Pons (tissue), 1 donor: Measurements from ENCODE around the gene ATP10A.
A peak's percentile ranks its signal among the peaks of the same experiment; 100 is the strongest.

Experiments
- DNase-seq: peaks from one replicate; pipeline ENCODE4 v3.0.0-alpha.2; 2016; ENCODE audit warnings: low spot score

Gene ATP10A

DNA sequence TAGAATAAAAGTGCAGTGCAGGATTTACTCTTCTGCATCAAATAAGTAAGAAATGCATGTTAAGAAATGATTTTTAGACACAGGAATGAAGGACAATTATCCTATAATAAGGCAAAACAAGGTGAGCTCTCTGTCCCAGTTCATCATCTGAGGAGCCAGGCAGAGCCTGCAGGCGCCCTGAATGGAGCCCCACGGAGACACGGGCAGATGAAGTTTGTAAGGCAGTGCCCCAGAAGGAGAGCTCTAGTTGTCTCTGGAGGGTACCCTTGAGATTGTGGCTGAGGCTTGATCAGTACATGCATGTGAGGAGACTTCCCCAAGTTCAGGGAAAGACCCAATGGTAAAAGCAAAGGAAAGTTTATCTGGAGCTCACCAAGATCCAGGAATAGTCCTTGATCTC lies 50.3 kb downstream of the ATP10A start:
- no peak for DNase-seq

DNA sequence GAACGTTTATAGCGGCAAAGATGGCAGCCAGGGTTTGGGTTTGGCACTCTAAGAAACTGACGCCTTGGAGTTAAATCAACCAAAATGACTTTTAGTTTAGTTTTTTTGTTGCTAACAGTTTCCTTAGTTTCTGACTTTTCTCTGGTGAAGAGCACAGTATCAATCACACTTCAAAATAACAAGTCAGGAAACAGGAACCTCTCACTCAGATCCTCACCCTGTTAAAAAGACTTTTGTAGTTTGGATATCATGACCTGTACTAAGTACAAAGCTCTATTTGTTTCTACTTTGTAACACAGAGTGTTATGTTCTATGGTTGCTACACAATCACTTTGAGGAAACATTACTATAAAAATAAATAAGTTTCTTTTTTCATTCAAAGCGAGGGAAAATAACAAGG lies 51.1 kb downstream of the ATP10A start:
- DNase-seq, result peak; percentile 12

DNA sequence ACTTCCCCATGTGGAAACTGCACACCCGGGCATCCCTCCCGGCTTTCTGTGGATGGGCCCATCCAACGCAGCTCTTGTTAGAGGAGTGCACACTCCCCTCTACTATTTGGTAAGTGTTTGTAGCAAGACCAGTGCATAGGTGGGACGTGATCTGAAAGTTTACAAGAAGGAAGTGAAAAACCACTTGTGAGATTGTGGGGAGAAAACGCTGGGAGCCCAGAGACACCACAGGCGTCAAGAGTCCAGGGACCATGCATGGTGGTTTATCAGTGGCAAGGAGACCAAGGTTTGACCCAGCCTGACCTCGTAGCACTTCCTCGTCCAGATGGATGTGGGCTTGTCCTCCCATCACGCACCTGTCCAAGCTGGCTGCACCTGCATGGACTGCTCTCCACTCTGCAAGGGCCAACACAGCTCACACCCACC lies 51.6 kb downstream of the ATP10A start:
- DNase-seq, result no peak

DNA sequence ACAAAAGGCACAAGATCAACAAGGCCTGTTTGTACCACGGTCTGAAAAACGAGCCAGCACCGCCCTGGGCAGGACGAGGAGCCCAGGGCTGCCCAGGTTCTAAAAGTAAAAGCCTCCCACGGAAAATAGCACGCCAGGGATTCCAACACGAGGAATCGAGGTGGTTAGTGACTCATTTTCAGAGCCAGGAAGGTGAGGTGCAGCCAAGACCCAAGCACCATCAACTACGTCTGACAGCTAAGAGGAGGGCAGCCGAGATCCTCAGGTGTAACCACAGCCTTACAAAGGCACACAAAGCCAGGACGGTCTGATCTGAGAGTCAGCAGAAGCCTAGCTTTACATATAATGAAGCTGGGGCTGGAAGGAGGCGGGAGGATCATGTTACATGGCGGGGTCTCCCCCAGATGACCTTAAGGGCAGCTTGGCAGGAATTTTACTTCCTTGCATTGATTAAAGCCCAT lies 52.5 kb downstream of the ATP10A start:
- DNase-seq, result no peak

DNA sequence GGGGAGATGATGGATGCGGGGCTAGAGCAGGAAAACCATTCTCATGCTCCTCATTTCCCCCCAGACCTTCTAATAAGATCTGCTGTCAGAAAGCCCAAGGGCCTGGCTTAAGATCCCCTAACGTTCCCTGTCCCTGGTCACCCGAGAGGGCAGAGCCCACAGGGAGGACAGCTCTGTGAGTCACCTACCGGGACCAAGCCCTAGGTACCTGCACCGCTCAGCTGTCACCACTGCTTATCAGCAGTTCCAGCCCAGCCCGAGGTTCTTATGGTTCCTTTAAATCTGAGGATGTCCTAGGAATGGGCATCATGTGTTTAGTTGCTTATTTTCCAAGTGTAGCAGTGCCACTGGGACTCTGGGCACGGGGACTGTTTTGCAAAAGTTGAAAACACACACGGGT lies 53.0 kb downstream of the ATP10A start:
- DNase-seq, result no peak

DNA sequence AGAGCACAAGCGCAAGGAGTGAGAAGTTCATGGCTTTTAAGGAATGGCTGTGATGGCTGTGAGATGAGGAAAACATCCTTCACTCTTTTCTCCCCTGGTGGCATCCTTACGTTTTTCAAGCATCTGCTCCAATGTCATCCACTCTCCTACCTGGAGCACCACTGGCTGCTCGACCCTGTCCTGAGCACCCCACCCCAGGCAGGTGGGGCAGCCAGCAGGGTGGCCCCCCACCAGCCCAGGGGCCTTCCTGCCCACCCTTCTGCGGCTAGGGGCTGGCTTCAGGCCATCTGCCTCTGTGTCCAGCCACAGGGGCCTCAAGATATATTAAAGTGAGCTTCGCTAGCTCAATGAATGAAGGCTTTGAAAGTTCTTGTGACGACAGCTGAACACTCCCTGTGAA lies 56.1 kb downstream of the ATP10A start:
- no peak for DNase-seq

DNA sequence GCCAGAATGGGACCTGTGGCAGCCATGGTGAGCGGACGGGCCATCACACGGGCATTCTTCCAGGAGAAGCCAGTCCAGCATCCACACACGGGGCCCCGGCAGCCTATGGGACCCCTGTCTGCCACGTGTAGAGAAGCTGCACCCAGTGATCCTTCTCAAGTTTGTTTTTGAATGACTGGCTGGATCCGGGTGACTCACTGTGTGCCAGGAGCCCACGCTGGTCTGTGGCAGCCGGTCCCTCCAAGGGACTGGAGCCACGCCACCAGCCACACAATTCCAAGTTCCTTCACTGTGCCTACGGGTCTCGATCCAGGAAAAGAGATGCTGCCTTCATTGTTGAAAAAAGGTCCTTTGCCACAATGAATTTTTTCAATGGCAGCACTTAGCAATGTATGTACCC lies 58.1 kb downstream of the ATP10A start:
- DNase-seq, result no peak

DNA sequence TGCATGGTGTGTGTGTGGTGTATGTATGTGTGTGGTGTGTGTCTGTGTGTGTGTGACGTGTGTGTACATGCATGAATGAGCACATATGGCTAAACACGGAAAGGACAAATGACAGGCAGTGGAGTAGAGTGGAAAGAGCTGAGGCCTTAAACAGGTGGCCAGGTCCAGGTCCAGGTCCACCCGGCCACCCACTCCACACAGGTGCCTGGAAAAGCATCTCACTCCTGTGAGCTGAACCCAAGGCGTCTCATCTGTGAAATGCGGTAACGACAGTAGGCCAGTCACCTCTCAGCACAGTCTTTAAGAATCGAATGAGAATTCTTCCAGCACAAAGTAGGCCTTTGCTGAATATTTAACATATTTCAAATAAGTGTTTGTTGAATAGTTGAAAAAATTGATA lies 58.7 kb downstream of the ATP10A start:
- no peak for DNase-seq

DNA sequence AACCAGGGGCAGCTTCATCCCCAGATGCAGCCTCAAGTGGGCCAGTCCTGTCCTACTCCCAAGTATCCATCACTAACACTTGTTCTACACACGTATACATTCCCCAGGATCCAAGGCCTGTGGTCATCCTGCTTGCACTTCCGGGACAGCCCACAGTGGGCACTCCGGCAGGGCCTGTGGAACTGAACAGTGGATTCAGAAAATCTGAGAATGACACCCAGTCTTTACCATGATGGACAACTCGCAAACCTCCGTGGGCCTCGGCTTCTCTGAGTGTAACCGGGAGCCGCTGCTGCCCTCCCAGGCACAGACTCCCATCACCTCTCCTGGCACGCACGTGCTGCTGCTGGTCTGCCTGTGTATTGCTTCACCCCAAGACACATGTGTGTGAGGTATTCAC lies 59.6 kb downstream of the ATP10A start:
- no peak for DNase-seq

DNA sequence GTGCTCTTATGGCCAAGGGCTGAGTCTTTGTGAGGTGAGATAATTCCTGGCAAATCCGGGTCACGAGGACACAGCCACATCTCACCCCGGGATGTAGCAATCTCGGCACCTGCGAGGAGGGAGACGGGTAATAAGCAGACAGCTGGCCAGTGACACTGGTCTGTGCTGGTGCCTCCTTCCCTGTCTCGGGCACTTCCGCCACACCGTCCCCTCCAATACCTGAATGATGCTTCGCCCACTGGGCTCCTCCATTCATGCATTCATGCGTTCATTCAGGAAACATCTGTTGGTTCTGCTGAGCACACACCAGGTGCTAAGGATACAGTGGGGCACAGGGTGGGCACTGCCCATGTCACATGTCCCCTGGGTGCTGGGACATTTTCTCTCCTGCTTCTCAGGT lies 60.1 kb downstream of the ATP10A start:
- DNase-seq, result no peak

DNA sequence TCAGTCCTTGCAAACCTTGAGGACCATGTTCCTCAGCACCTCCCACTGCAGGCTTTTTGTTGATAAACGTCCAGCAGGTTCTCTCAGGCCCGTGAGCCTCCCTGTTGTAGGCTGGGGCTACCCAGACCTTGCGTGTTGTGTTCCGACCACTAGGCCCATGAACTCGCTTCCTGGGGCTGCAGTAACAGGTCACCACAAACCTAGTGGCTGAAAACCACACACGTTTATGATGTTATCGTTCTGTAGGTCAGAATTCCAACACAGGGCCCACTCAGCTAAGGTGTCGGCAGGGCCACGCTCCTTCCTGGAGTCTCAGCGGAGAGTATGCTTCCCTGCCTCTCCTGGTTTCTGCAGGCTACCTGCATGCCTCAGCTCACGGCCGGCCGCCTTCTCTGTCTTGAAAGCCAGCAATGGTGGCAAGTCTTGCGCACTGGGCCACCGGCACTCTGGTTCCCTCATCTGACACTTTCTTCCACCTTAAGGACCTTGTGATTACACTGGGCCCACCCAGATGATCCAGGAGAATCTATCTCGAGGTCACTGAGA lies 60.8 kb downstream of the ATP10A start:
- no peak for DNase-seq

DNA sequence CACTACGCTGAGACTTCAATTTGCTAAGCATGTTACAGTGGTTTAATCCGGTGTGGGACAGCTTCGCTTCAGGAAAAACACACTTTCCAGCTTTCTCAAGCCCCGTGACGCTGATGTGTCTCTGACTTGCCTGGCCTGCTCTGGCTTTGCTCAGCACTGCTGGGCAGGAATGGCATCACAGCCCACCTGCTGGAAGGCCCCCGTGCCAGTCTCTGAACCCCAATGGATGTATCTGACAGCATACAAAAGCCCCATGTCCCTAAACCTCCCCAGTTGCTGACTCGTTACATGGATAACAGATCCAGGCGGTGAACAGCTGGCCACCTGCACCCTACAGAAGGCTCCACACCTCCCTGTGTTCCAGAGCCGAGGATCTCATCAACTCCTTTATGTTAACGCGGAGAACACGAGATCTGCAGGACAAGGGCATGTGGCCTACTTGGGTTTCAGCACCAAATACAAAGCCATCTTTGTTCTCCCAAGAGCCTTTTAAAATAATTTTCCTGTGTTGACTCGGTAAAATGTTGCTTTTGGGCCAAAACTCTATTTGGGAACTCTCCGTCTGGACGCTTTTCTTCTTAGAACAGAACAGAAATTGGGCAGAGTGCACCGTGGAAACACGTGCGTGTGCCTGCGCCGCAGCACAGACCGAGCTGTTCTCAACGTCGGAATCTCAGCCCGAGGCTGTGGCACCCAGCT lies 61.4 kb downstream of the ATP10A start:
- DNase-seq, result no peak

DNA sequence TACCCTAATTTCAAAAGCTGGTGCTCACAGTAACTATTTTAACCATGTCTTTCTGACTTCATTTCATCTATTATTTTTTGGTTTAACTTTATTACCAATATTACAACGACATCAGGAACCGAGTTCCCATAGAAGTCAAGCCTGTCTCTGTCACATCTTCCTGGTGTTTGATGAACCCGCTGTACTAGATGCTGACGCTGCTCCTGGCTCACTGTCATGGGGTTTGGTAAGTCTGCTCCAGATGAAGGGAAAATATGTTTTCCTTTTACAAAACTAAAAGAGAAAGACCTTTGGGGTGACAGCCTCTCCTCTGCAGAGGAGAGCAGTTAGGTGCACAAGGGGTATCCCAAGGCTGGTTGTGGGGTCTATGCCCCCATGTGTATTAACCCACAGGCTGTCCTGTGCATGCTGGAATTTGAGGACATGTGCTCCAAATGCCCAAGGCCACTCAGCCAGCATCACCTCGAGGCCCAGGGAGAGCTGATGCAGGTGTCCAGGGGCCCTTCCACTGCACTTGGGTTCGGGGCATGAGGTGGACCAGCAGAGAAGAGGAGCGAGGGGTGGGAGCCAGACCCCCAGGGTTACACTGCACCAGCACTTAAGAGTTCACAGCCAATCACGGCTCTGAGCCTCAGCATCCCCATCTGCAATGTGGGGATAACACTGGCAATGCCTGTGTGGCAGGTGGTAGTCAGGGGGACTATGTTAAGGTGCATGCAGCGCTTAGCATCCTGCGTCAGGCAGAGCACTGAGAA lies 62.2 kb downstream of the ATP10A start:
- no peak for DNase-seq

DNA sequence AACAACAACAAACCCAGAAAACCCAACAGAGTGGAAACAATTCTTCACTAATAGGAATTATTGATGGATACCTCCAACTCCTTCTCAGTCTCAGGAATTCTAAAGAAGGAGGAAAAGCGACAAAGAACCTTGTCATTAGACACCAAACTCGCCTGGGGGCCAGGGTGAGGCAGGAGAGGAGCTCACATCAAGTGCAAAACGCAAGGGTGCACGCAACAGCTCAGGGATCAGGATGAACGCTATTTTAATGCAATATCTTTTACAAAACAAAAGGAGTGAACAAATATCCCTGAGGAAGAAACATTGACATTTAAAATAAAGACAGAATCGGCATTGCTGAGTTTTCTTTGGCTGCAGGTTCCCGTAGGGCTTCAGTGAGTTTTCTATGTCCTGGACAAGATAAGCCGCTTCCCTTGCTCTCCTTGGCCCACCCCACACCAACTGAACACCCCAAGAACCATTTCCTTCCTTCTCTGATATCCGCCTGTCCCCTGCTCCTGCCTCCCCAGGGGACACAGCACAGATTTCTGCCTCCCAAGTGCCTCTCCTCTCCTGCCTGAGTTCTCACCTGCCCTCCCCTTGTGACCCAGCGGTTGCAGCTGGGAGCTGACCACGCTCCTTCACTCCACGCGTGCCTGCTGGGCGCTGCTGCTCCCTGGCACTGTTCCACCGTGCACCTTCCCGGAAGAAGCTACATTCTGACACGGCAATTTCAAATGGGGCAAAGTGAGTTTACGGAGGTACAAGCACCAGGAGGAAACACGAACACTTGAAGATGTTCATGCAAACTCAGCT lies 63.0 kb downstream of the ATP10A start:
- no peak for DNase-seq

DNA sequence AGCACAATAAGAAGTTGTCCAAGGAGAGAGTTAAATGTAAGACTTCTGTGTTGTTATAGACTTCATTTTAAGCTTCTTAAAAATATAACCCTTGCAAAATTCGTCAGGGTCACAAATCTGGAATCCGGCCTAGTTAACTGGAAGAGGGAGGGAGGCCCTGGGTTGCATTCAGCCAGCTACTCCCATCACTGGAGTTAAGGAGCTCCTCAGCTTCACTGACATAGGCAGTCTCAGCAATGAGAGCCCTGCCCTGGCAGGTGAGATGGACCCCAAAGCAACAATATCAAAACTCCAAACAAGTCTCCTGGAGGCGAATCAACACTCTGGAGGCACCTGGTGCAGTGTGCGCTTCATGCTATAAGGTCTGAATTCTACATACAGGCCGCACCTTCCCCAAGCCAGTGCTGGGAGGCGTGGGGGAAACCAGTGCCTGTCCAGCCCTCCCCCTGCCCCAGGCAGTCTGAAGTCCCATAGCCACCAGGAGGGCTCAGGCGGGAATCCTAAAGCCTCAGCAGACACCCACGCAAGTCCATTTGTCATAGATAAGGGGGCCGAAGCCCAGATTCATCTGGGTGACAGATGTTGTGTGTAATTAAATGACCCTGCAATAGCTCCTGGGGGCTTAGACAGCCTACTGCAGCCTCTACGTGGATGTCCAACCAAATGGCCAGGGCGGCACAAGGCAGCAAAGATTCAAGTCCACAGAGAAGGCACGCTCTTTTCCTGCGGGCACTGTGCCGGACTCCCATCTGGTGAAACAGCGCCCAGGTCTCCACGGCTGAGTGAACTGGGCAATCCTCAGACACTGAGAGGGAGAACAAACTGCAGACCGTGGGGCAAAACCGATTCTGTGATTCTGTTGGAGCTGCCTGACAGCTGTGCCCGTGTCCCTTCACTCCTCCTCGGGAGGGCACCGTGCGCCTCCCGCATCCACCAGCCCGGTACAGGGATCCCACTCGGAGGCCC lies 64.9 kb downstream of the ATP10A start:
- DNase-seq, result no peak

DNA sequence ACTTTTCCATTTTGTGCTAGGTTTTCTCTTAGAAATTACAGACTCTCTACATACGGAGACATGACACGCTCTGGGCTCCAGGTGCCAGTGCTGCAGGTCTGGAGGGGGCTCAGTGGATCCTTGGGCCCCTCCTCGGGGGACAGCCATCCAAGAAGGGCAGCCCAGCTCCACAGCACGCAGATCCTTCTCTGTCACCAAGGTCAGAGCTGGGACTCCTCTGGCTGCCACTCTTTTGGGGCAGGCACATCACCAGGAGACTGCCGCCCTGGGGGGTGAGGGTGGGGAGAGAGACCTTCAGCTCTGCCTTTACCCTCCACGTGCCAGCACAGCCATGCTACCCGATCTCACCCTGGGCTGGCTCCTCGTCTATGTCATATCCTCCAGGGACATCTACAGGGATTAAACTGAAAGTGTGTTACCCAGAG lies 65.6 kb downstream of the ATP10A start:
- no peak for DNase-seq

DNA sequence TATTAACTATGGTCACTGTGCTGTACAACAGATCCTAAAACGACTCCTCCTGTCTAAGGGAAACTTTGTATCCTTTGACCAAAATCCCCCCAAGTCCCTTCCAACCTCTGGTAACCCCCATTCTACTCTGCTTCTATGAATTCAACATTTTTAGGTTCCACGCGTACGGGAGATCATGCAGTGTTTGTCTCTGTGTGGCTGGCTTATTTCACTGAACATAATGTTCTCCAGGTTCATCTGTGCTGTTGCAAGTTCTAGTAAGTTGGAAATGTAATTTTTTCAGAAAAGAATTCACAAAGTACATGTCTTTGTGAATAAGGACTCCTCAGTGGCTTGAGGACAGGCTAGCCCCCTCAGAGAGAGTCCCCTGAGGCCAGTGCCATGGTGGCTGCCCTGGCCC lies 66.1 kb downstream of the ATP10A start:
- no peak for DNase-seq

DNA sequence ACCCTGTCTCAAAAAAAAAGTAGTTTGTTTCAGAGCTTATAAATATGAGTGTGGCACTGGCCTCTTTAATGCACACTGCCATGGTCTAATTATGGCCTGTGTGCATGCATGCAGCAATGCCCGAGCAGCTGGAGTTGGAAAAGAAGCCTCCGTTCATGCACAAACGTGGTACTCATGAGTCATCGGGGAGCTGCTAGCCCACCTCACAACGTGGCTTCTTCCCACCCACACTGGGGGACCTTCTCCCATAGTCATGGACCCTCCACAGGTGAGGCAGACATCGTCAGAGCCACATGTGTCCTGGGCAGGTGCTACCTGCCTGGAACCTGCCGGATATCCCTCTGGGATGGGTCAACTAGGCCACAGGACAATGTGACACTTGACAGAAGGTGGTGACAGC lies 66.7 kb downstream of the ATP10A start:
- no peak for DNase-seq

DNA sequence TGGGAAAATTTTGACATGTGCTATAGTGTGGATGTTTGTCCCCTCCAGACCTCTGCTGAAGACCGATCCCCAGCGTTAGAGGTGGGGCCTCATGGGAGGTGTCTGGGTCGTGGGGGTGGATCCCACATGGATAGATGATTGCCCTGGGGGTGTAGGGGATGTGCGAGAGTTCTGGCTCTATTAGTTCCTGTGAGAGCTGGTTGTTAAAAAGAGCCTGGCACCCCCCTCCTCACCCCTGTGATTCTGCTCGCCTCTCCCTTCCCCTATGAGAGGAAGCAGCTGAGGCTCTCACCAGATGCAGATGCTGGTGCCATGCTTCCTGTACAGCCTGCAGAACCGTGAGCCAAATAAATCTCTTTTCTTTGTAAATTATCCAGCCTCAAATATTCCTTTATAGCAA lies 67.4 kb downstream of the ATP10A start:
- DNase-seq, result no peak

DNA sequence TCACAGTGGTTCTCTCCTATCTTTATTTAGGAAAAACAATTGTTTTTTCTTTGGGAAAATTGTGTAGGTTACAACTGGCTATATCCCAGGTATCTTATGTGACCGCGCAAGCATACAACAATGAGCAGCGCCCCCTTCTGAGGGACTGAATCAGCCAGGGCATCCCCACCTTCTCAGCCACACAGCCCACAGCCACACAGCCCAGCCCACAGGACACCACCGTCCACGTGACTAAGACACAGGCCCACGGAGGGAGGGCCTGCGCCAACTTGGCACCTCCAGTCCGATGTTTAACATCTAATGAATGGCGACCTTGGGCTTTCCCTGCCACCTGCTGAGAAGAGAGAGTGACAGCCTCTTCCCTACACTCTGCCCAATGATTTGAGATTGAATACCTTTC lies 68.1 kb downstream of the ATP10A start:
- DNase-seq, result no peak

DNA sequence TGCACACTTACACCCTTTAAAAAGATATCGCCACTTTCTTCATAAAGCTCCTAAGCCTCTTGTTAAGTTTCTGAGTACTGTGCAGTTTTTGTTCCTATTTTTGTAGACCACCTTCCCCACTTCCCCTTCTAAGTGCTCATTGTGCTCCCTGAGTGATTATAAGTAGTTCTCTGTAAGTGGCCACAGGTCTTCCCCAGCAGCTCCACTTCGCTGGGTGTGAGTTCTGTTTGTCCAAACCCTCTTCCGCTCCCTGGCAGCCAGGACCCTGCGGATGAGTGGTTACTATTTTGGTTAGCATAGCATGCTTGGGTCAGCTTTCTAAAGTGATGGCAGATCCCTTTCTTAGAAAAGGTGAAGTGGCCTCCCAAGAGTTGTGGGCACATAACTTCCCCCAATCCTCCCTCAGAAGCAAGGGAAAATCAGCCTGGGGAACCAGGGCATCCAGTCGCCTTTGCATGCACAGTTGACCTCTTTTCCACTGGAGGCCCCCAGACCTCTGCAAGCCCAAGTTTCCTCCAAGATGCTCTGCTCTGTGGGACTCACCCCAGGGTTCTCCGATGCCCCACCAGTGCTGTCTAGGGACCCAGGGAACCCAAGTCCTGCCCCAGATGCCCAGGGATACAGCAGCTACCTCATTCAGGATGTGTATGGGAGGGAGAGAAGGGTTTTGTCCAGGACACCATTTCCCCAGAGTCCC lies 69.6 kb downstream of the ATP10A start:
- DNase-seq, result no peak
